Motor neuron (in vitro differentiated cells): ENCODE results near the gene SLC26A6. TPM values are rescaled to one million over a fixed set of nuclear protein-coding genes. Genes with fewer than 3 reads are reported as not detected.
A peak's percentile ranks its signal among the peaks of the same experiment; 100 is the strongest.

Source experiments
- ATAC-seq, 8 experiments: fragments of 200-7000 bp; cut with Tn5 transposase; replicated peaks in 6 of 8; 2 replicates each; pipeline ENCODE4 v1.8.0; 2021; ENCODE audit warnings: mild to moderate bottlenecking in 8 of 8, moderate library complexity in 8 of 8
- H3K27ac ChIP-seq, 2 donors: fragments of 250-450 bp; sonication (Bioruptor Pico); 2 replicates each; pipeline ENCODE4 v1.9.0; 2021; ENCODE audit warnings: antibody characterized with exemption in 2 of 2, mild to moderate bottlenecking in 2 of 2, moderate library complexity in 1 of 2
- H3K4me1 ChIP-seq, 2 donors: fragments of 250-450 bp; sonication (Bioruptor Pico); replicated peaks in 1 of 2; 2 replicates each; pipeline ENCODE4 v1.6.1; 2021; ENCODE audit warnings: antibody characterized with exemption in 2 of 2, mild to moderate bottlenecking in 2 of 2, moderate library complexity in 1 of 2
- H3K4me3 ChIP-seq, 5 donors: fragments of 250-450 bp; sonication (Bioruptor Pico); 2 replicates each; pipeline ENCODE4 v1.9.0; 2021; ENCODE audit warnings: antibody characterized with exemption in 5 of 5, mild to moderate bottlenecking in 5 of 5, moderate library complexity in 4 of 5
- WGBS, 10 experiments: fragments of 450-650 bp; shearing (Covaris generic); methylation state at CpG; one replicate each; pipeline ENCODE4 v1.0.0; 2022; 5-methylcytosine and 5-hydroxymethylcytosine counted together
- in situ Hi-C, 9 experiments: fragments of 400-800 bp; cut with MboI; loops; one replicate each; pipeline ENCODE4 v1.15.0; 2021; ENCODE audit warnings: low sequenced_read_pairs in 9 of 9, low pct_unique_long_range_greater_than_20kb in 2 of 9; ENCODE audit not compliant: unreplicated experiment in 9 of 9
- total RNA-seq, 8 experiments: library from RNA; unstranded; fragments of 300-600 nt; gene quantifications; 2 replicates each; pipeline versions ENCODE4 v1.2.3 to v1.2.4, GENCODE V29; 2022

SLC26A6 gene
- total RNA-seq, 8 experiments from 2014 or later, result 7.1 to 27.0 (median 10.1) TPM

- peak in 3 of 8 experiments; percentile 6 to 9 (median 9) for ATAC-seq
- Histone ChIP-seq H3K4me1 (no peaks in the 10 kb centered on the region), H3K4me3 (no peak within 1 kb of the TSS), H3K27ac (no peak within 1 kb of the TSS)
- 96 to 100% (median 100%) methylated on average over 2 to 4 of the region's 19 CpGs; no CpG with 5 or more reads in 6 of the 10 experiments for WGBS, 10 experiments
- in situ Hi-C loops, result no loop called here
Observed at GRCh38 chr3:48621461-48621869, 13.8 kb downstream of the SLC26A6 start, which contains the start of gene TMEM89. TSS of gene TMEM89 (minus strand) at chr3:48621769. CDS start at chr3:48621756, 13 bp downstream.

- ATAC-seq, result no peak
- Histone ChIP-seq H3K27ac (no peak overlapping the region), H3K4me3 (no peak overlapping the region), H3K4me1 (no peaks in the 10 kb centered on the region)
- in situ Hi-C loops, result no loop called here
- WGBS, 10 experiments, result 57 to 100% (median 85%) methylated on average over 2 to 6 of the region's 7 CpGs; no CpG with 5 or more reads in 1 of the 10 experiments
Observed at GRCh38 chr3:48619541-48620524, 15.4 kb downstream of the SLC26A6 start.

- WGBS, 10 experiments, result 78 to 100% (median 96%) methylated on average over 1 to 4 of the region's 4 CpGs; no CpG with 5 or more reads in 1 of the 10 experiments
Observed at GRCh38 chr3:48617559-48617958, 17.7 kb downstream of the SLC26A6 start.

GRCh38 chr3:48614044-48614443, 21.2 kb downstream of the SLC26A6 start:
- in situ Hi-C loops, result no loop called here
- H3K27ac ChIP-seq, result no peak overlapping the region
- 16 to 100% (median 92%) methylated on average over 1 to 3 of the region's 3 CpGs; no CpG with 5 or more reads in 1 of the 10 experiments for WGBS, 10 experiments
- peaks cover 2% of the 10 kb centered on the region in 2 donors for H3K4me1 ChIP-seq
- no peak for ATAC-seq
- no peak overlapping the region for H3K4me3 ChIP-seq

More at GRCh38 chr3:48617559-48617958, 17.7 kb downstream of the SLC26A6 start:
- in situ Hi-C loops, result no loop called here
- ATAC-seq, result no peak
- no peaks in the 10 kb centered on the region for H3K4me1 ChIP-seq
- H3K27ac ChIP-seq, result no peak overlapping the region
- H3K4me3 ChIP-seq, result no peak overlapping the region

- no peak for ATAC-seq
- in situ Hi-C loops, result no loop called here
- no peak overlapping the region for H3K4me3 ChIP-seq
- peaks cover 6 to 8% of the 10 kb centered on the region in 2 donors for H3K4me1 ChIP-seq
- H3K27ac ChIP-seq, result no peak overlapping the region
- WGBS, 10 experiments, result 43 to 100% (median 67%) methylated on average over 1 of the region's 1 CpG; no CpG with 5 or more reads in 3 of the 10 experiments
Observed at GRCh38 chr3:48612309-48612708, 23.0 kb downstream of the SLC26A6 start.

GRCh38 chr3:48609088-48610005, 25.9 kb downstream of the SLC26A6 start, which contains the start of gene UQCRC1:
TSS of gene UQCRC1 (minus strand) at chr3:48609646. CDS start at chr3:48609620, 26 bp downstream.
- Histone ChIP-seq H3K27ac (peak within 1 kb of the TSS; percentile 73 to 88), H3K4me1 (peaks cover 6 to 8% of the 10 kb centered on the region in 2 donors), H3K4me3 (peak within 1 kb of the TSS; percentile 63 to 98 (median 82))
- 0 to 4% (median 0%) methylated on average over 1 to 20 of the region's 86 CpGs; no CpG with 5 or more reads in 4 of the 10 experiments for WGBS, 10 experiments
- ATAC-seq, result peak; percentile 97 to 99 (median 98)
- in situ Hi-C loops, result no loop called here

GRCh38 chr3:48607519-48607918, 27.7 kb downstream of the SLC26A6 start:
- H3K4me1 ChIP-seq, result peaks cover 6 to 8% of the 10 kb centered on the region in 2 donors
- no peak for ATAC-seq
- no peak overlapping the region for H3K4me3 ChIP-seq
- in situ Hi-C loops, result no loop called here
- WGBS, 10 experiments, result 80 to 100% (median 94%) methylated on average over 1 to 3 of the region's 5 CpGs; no CpG with 5 or more reads in 1 of the 10 experiments
- no peak overlapping the region for H3K27ac ChIP-seq

GRCh38 chr3:48601622-48601994, 33.7 kb downstream of the SLC26A6 start:
- ATAC-seq, result no peak
- WGBS, 10 experiments, result 40 to 100% (median 75%) methylated on average over 1 to 2 of the region's 2 CpGs; no CpG with 5 or more reads in 6 of the 10 experiments

GRCh38 chr3:48600711-48601621, 34.3 kb downstream of the SLC26A6 start:
- no peak overlapping the region for H3K27ac ChIP-seq
- ATAC-seq, result no peak
- peaks cover 3 to 7% of the 10 kb centered on the region in 2 donors for H3K4me1 ChIP-seq
- in situ Hi-C loops, result no loop called here
- H3K4me3 ChIP-seq, result no peak overlapping the region
- WGBS, 10 experiments, result 71 to 100% (median 98%) methylated on average over 1 to 9 of the region's 19 CpGs; no CpG with 5 or more reads in 3 of the 10 experiments

More at GRCh38 chr3:48601622-48601994, 33.7 kb downstream of the SLC26A6 start:
- H3K27ac ChIP-seq, result no peak overlapping the region
- H3K4me3 ChIP-seq, result no peak overlapping the region
- in situ Hi-C loops, result no loop called here
- peaks cover 0 to under 1% of the 10 kb centered on the region in 2 donors for H3K4me1 ChIP-seq

GRCh38 chr3:48599509-48600285, 35.6 kb downstream of the SLC26A6 start:
- in situ Hi-C loops, result no loop called here
- Histone ChIP-seq H3K27ac (no peak overlapping the region), H3K4me3 (no peak overlapping the region), H3K4me1 (peaks cover 14% of the 10 kb centered on the region in 2 donors)
- WGBS, 10 experiments, result 80 to 100% (median 88%) methylated on average over 1 to 5 of the region's 12 CpGs; no CpG with 5 or more reads in 5 of the 10 experiments
- ATAC-seq, result no peak

- in situ Hi-C loops, result no loop called here
- 40 to 100% (median 96%) methylated on average over 1 to 4 of the region's 11 CpGs; no CpG with 5 or more reads in 7 of the 10 experiments for WGBS, 10 experiments
- no peak overlapping the region for H3K4me3 ChIP-seq
- no peak overlapping the region for H3K27ac ChIP-seq
- H3K4me1 ChIP-seq, result peaks cover 14% of the 10 kb centered on the region in 2 donors
- ATAC-seq, result no peak
Observed at GRCh38 chr3:48599077-48599501, 36.2 kb downstream of the SLC26A6 start.
